ENCODE results near the gene WNT9A. TPM values are rescaled to one million over a fixed set of nuclear protein-coding genes. Genes with fewer than 3 reads are reported as not detected.
A peak's percentile ranks its signal among the peaks of the same experiment; 100 is the strongest.

The WNT9A gene
- total and polyA plus RNA-seq, 9 of the 15 experiments (the other 6 are each of a cell fraction or from before 2014, with no cell fraction given), result 0.04 to 0.17 (median 0.10) TPM; not detected in 4

DNA sequence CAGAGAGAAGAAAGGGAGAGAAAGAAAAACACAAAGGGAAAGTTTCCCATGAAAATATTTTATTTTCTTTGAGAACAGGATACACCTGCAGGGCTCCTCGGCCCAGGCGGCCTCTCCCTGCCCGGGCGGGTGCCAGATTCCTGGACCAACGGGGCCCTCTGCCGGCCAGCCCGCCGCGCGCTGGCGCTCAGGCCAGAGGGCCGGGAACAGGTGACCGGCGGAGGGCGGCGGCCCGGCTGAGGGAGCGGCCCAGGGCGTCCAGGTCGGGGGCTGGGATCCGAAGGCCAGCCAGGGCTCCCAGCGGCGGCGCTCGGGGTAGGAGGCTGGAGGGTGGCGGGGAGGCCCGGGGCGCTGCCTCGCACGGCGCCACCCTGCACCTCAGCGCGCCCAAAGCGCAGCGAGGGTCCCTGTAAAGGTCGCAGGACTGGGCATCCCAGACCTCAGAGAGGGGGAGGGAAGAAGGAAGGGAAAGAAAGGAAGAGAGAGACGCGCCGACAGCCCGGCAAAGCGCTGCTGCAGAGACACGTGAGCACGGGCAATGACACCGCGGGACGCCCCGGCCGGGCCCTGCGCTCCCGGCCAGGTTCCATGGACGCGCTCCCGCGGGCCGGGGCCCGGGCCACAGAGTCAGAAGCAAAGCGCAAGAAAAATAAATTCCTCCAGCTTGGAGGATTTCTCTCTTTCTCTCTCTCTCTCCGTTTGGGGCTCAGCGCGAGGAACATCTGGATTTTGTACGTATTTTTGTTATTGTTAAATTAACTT is 927 bp downstream of the WNT9A start (continued):
- TF ChIP-seq, protein P1, sequence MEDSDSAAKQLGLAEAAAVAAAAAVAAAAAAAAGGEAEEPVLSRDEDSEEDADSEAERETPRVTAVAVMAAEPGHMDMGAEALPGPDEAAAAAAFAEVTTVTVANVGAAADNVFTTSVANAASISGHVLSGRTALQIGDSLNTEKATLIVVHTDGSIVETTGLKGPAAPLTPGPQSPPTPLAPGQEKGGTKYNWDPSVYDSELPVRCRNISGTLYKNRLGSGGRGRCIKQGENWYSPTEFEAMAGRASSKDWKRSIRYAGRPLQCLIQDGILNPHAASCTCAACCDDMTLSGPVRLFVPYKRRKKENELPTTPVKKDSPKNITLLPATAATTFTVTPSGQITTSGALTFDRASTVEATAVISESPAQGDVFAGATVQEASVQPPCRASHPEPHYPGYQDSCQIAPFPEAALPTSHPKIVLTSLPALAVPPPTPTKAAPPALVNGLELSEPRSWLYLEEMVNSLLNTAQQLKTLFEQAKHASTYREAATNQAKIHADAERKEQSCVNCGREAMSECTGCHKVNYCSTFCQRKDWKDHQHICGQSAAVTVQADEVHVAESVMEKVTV (CRISPR knock-in tag; IDR thresholded peaks at IDR 0.05), result peak; percentile 91
- TF ChIP-seq GATAD2A (IDR thresholded peaks at IDR 0.05) (0 out of 2 replicates have a peak, but pooled peaks have one; percentile 34), ARID2 (IDR thresholded peaks at IDR 0.05) (peak; percentile 34; the same call in 1 of the 2 replicates), FIP1L1 (IDR thresholded peaks at IDR 0.05; ENCODE audit: low read depth, low read length, poor library complexity, severe bottlenecking) (peak; percentile 45), RBFOX2 (IDR thresholded peaks at IDR 0.05; ENCODE audit: low read depth, low read length) (peak; percentile 37; the same call in 1 of the 2 replicates), BCOR (IDR thresholded peaks at IDR 0.05) (0 out of 2 replicates have a peak, but pooled peaks have one; percentile 6), BHLHE40 (IDR thresholded peaks at IDR 0.05; ENCODE audit: low read length) (peak; percentile 71), SREBF1 (IDR thresholded peaks at IDR 0.05; ENCODE audit: borderline replicate concordance, low read depth, low read length) (0 out of 2 replicates have a peak, but pooled peaks have one; percentile 33), KAT7 (CRISPR knock-in tag; IDR thresholded peaks at IDR 0.05; ENCODE audit: borderline replicate concordance) (peak; percentile 59; the same call in 1 of the 2 replicates), YY1 (IDR thresholded peaks at IDR 0.05; ENCODE audit: borderline replicate concordance in 1 of 3, control insufficient read depth in 1 of 3, extremely low read depth in 1 of 3, insufficient read depth in 3 of 3, insufficient read length in 1 of 3, insufficient replicate concordance in 2 of 3, low read depth in 1 of 3, low read length in 2 of 3) (peak in 1 of 3 experiments; percentile 5), KDM2B (CRISPR knock-in tag; IDR thresholded peaks at IDR 0.05) (peak; percentile 64; the same call in 1 of the 2 replicates), FOSL1 (tag; conservative IDR thresholded peaks at IDR 0.05) (peak; percentile 28; the same call in 1 of the 2 replicates), SUPT5H (IDR thresholded peaks at IDR 0.05) (no peak), PHB (CRISPR knock-in tag; IDR thresholded peaks at IDR 0.05) (0 out of 2 replicates have a peak, but pooled peaks have one; percentile 45), SMC3 (conservative IDR thresholded peaks at IDR 0.05; ENCODE audit: insufficient read depth, low read depth, low read length) (peak; percentile 93)
- TF ChIP-seq, protein P2, sequence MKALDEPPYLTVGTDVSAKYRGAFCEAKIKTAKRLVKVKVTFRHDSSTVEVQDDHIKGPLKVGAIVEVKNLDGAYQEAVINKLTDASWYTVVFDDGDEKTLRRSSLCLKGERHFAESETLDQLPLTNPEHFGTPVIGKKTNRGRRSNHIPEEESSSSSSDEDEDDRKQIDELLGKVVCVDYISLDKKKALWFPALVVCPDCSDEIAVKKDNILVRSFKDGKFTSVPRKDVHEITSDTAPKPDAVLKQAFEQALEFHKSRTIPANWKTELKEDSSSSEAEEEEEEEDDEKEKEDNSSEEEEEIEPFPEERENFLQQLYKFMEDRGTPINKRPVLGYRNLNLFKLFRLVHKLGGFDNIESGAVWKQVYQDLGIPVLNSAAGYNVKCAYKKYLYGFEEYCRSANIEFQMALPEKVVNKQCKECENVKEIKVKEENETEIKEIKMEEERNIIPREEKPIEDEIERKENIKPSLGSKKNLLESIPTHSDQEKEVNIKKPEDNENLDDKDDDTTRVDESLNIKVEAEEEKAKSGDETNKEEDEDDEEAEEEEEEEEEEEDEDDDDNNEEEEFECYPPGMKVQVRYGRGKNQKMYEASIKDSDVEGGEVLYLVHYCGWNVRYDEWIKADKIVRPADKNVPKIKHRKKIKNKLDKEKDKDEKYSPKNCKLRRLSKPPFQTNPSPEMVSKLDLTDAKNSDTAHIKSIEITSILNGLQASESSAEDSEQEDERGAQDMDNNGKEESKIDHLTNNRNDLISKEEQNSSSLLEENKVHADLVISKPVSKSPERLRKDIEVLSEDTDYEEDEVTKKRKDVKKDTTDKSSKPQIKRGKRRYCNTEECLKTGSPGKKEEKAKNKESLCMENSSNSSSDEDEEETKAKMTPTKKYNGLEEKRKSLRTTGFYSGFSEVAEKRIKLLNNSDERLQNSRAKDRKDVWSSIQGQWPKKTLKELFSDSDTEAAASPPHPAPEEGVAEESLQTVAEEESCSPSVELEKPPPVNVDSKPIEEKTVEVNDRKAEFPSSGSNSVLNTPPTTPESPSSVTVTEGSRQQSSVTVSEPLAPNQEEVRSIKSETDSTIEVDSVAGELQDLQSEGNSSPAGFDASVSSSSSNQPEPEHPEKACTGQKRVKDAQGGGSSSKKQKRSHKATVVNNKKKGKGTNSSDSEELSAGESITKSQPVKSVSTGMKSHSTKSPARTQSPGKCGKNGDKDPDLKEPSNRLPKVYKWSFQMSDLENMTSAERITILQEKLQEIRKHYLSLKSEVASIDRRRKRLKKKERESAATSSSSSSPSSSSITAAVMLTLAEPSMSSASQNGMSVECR (CRISPR knock-in tag; IDR thresholded peaks at IDR 0.05), result peak; percentile 75; the same call in 1 of the 2 replicates
